H1 (cell line): ENCODE measurements around the gene TCF4. TPM values are rescaled to one million over a fixed set of nuclear protein-coding genes. Genes with fewer than 3 reads are reported as not detected.

Experiments used
- CTCF ChIA-PET: fragments of 300-600 bp; sonication (Branson Sonifier 250); formaldehyde crosslinking; loops from one replicate; lab custom pipeline; 2021; ENCODE audit not compliant: partially characterized antibody; lab: Charles Lee
- POLR2A ChIA-PET: fragments of 300-600 bp; sonication (Branson Sonifier 250); formaldehyde crosslinking; loops from one replicate; lab custom pipeline; 2021; ENCODE audit warnings: inconsistent platforms; ENCODE audit not compliant: partially characterized antibody; lab: Charles Lee
- DNase-seq, 2 experiments: peaks; one replicate each; pipeline versions ENCODE4 v3.0.0 to v3.0.0-alpha.2; 2010 to 2022; ENCODE audit warnings: low spot score in 2 of 2, low read depth in 1 of 2, mixed read lengths in 1 of 2
- FAIRE-seq: peaks from 2 replicates; lab custom pipeline; 2011; peaks lifted over from hg19 to GRCh38; lab: Jason Lieb, UNC
- H2AFZ ChIP-seq: 2 replicates; pipeline ENCODE4 v1.8.1; 2012; ENCODE audit warnings: low read length, inconsistent platforms
- H2AK5ac ChIP-seq: 2 replicates; pipeline ENCODE4 v1.6.1; 2013; ENCODE audit warnings: low read depth, low read length
- H2BK120ac ChIP-seq: replicated peaks from 2 replicates; pipeline ENCODE3; 2013; ENCODE audit warnings: low read depth, low read length, inconsistent platforms
- H2BK12ac ChIP-seq: 2 replicates; pipeline ENCODE4 v1.6.1; 2013; ENCODE audit warnings: low read depth, low read length
- H2BK15ac ChIP-seq: 2 replicates; pipeline ENCODE4 v1.6.1; 2013; ENCODE audit warnings: low read length
- H2BK20ac ChIP-seq: 2 replicates; pipeline ENCODE4 v1.6.1; 2013; ENCODE audit warnings: low read length
- H2BK5ac ChIP-seq: 2 replicates; pipeline ENCODE4 v1.6.1; 2013; ENCODE audit warnings: low read depth, low read length
- H3K14ac ChIP-seq: 2 replicates; pipeline ENCODE4 v1.6.1; 2013; ENCODE audit warnings: inconsistent platforms; ENCODE audit not compliant: insufficient read length
- H3K18ac ChIP-seq: 2 replicates; pipeline ENCODE4 v1.6.1; 2013; ENCODE audit warnings: low read length; ENCODE audit errors: extremely low read depth
- H3K23ac ChIP-seq: 2 replicates; pipeline ENCODE4 v1.6.1; 2013; ENCODE audit warnings: inconsistent platforms; ENCODE audit not compliant: insufficient read length
- H3K23me2 ChIP-seq: 2 replicates; pipeline ENCODE4 v1.6.1; 2013; ENCODE audit warnings: low read depth, low read length
- H3K27ac ChIP-seq: 2 replicates; pipeline ENCODE4 v1.6.1; 2011; ENCODE audit warnings: low read depth, low read length, inconsistent platforms
- H3K27me3 ChIP-seq, 4 experiments: replicated peaks in 1 of 4; 1 replicate in 1 of 4; 2 replicates in 3 of 4; pipeline versions ENCODE4 v1.6.1 to v1.8.1; 2011 to 2013; ENCODE audit warnings: low read length in 3 of 4, mild to moderate bottlenecking in 3 of 4, inconsistent platforms in 2 of 4, mixed read lengths in 2 of 4, moderate library complexity in 1 of 4; ENCODE audit not compliant: control insufficient read depth in 3 of 4, insufficient read depth in 3 of 4; ENCODE audit errors: extremely low read depth in 1 of 4
- H3K36me3 ChIP-seq, 4 experiments: 2 replicates each; pipeline versions ENCODE4 v1.6.1 to v1.8.1; 2011 to 2013; ENCODE audit warnings: mild to moderate bottlenecking in 4 of 4, low read length in 3 of 4, moderate library complexity in 2 of 4, control low read depth in 1 of 4, inconsistent platforms in 1 of 4; ENCODE audit not compliant: insufficient read depth in 4 of 4, control insufficient read depth in 2 of 4
- H3K4ac ChIP-seq: replicated peaks from 2 replicates; pipeline ENCODE3; 2013; ENCODE audit warnings: low read length, low read depth, mixed read lengths, inconsistent platforms; ENCODE audit not compliant: insufficient read length
- H3K4me1 ChIP-seq, 4 experiments: replicated peaks in 1 of 4; 1 replicate in 1 of 4; 2 replicates in 3 of 4; pipeline versions ENCODE4 v1.6.1 to v1.8.1; 2011 to 2013; ENCODE audit warnings: low read length in 3 of 4, inconsistent platforms in 2 of 4, mixed read lengths in 1 of 4; ENCODE audit not compliant: insufficient read depth in 4 of 4, control insufficient read depth in 3 of 4
- H3K4me2 ChIP-seq, 2 experiments: 2 replicates each; pipeline versions ENCODE4 v1.6.1 to v1.8.1; 2011 to 2013; ENCODE audit warnings: low read depth in 2 of 2, low read length in 2 of 2, control low read depth in 1 of 2, inconsistent platforms in 1 of 2, mild to moderate bottlenecking in 1 of 2; ENCODE audit not compliant: insufficient read depth in 1 of 2
- H3K4me3 ChIP-seq, 4 experiments: fragments of 200-600, 300-600 bp in 1 of 4; sonication (generic), shearing (Covaris generic), sonication (Bioruptor Twin) in 1 of 4; 2 replicates each; pipeline versions ENCODE4 v1.5.1 to v1.8.1; 2011 to 2016; ENCODE audit warnings: low read length in 4 of 4, low read depth in 3 of 4, control low read depth in 2 of 4, inconsistent platforms in 2 of 4, mild to moderate bottlenecking in 2 of 4, mixed read lengths in 1 of 4, moderate library complexity in 1 of 4; ENCODE audit not compliant: insufficient read depth in 2 of 4; ENCODE audit errors: extremely low read depth in 1 of 4
- H3K56ac ChIP-seq: replicated peaks from 2 replicates; pipeline ENCODE3; 2013; ENCODE audit warnings: low read depth, mild to moderate bottlenecking, mixed read lengths, low read length, inconsistent platforms; ENCODE audit not compliant: insufficient read length
- H3K79me1 ChIP-seq: 2 replicates; pipeline ENCODE4 v1.6.1; 2013; ENCODE audit warnings: low read depth, low read length, control low read depth
- H3K79me2 ChIP-seq, 2 experiments: 2 replicates each; pipeline versions ENCODE4 v1.6.1 to v1.8.1; 2012 to 2013; ENCODE audit warnings: low read length in 2 of 2, mild to moderate bottlenecking in 2 of 2, inconsistent platforms in 1 of 2; ENCODE audit not compliant: insufficient read depth in 2 of 2, control insufficient read depth in 1 of 2
- H3K9ac ChIP-seq, 4 experiments: replicated peaks in 1 of 4; 1 replicate in 1 of 4; 2 replicates in 3 of 4; pipeline versions ENCODE4 v1.6.1 to v1.8.1; 2011 to 2013; ENCODE audit warnings: low read depth in 3 of 4, low read length in 3 of 4, control low read depth in 2 of 4, mild to moderate bottlenecking in 2 of 4, moderate library complexity in 2 of 4, inconsistent platforms in 1 of 4; ENCODE audit errors: extremely low read depth in 1 of 4
- H3K9me3 ChIP-seq, 2 experiments: 2 replicates each; pipeline versions ENCODE4 v1.6.1 to v1.8.1; 2012 to 2013; ENCODE audit warnings: mild to moderate bottlenecking in 2 of 2, moderate library complexity in 2 of 2, control low read depth in 1 of 2, inconsistent platforms in 1 of 2, low read depth in 1 of 2, low read length in 1 of 2, mixed read lengths in 1 of 2; ENCODE audit not compliant: insufficient read depth in 2 of 2
- H4K20me1 ChIP-seq, 2 experiments: replicated peaks in 1 of 2; 2 replicates each; pipeline versions ENCODE3 to v1.8.1; 2011 to 2013; ENCODE audit warnings: inconsistent platforms in 2 of 2, low read length in 2 of 2, mild to moderate bottlenecking in 1 of 2; ENCODE audit not compliant: insufficient read depth in 2 of 2, control insufficient read depth in 1 of 2
- H4K5ac ChIP-seq: 2 replicates; pipeline ENCODE4 v1.6.1; 2013; ENCODE audit warnings: low read length, low read depth, mixed read lengths, inconsistent platforms; ENCODE audit not compliant: insufficient read length
- H4K8ac ChIP-seq: 2 replicates; pipeline ENCODE4 v1.8.0; 2013; ENCODE audit warnings: mild to moderate bottlenecking, moderate library complexity, low read length, inconsistent platforms; ENCODE audit not compliant: insufficient read depth; ENCODE audit errors: extremely low read depth
- H4K91ac ChIP-seq: replicated peaks from 2 replicates; pipeline ENCODE3; 2013; ENCODE audit warnings: low read length, mixed read lengths, inconsistent platforms; ENCODE audit not compliant: insufficient read length
- FOSL1 ChIP-seq: IDR thresholded peaks from 2 replicates; pipeline ENCODE4 v1.6.1; 2011; ENCODE audit warnings: mild to moderate bottlenecking, low read depth, low read length, moderate library complexity; ENCODE audit not compliant: insufficient read depth
- RAD21 ChIP-seq, 2 experiments: IDR thresholded peaks in 1 of 2; conservative IDR thresholded peaks in 1 of 2; 2 replicates each; pipeline ENCODE4 v1.6.1; 2011; ENCODE audit warnings: low read depth in 2 of 2, low read length in 2 of 2, improper control_type of control experiment in 1 of 2, inconsistent platforms in 1 of 2, mild to moderate bottlenecking in 1 of 2, moderate library complexity in 1 of 2
- WGBS, 2 experiments: shearing (Covaris generic) in 1 of 2; methylation state at CpG; one replicate each; pipeline versions ENCODE4 v1.1.6 to v1.1.7; 2013 to 2015; ENCODE audit warnings: low lambda C conversion rate in 2 of 2, mixed read lengths in 2 of 2, inconsistent platforms in 1 of 2, low coverage in 1 of 2, missing lambda C conversion rate in 1 of 2; ENCODE audit not compliant: insufficient replicate concordance in 2 of 2, insufficient coverage in 1 of 2, insufficient read length in 1 of 2; ENCODE audit errors: extremely low coverage in 1 of 2, missing lambda C conversion rate in 1 of 2; 5-methylcytosine and 5-hydroxymethylcytosine counted together
- polyA plus RNA-seq, 7 experiments: library from polyadenylated mRNA; depleted of rRNA in 3 of 7; stranded (reverse) in 5 of 7; unstranded in 2 of 7; fragments of >200 nt in 5 of 7; fragments of 200-250 nt in 2 of 7; gene quantifications; 1 replicate in 5 of 7; 2 replicates in 1 of 7; 4 replicates in 1 of 7; pipeline versions ENCODE4 v1.2.1 to v1.2.3, GENCODE V29; 2011 to 2013; ENCODE audit warnings: missing spikeins in 2 of 7, mixed read lengths in 2 of 7
- total RNA-seq: library from RNA; stranded (reverse); fragmentation: NEBNext Ultra II Directional; extraction: Animal tissue kit (Norgen Biotek cat#: 25700); gene quantifications from 2 replicates; pipeline ENCODE4 v1.2.1, GENCODE V29; 2021

Gene TCF4
- total and polyA plus RNA-seq, 2 of the 8 experiments (the other 6 are each of a cell fraction or from before 2014, with no cell fraction given) = 59.3 to 118 TPM

DNA sequence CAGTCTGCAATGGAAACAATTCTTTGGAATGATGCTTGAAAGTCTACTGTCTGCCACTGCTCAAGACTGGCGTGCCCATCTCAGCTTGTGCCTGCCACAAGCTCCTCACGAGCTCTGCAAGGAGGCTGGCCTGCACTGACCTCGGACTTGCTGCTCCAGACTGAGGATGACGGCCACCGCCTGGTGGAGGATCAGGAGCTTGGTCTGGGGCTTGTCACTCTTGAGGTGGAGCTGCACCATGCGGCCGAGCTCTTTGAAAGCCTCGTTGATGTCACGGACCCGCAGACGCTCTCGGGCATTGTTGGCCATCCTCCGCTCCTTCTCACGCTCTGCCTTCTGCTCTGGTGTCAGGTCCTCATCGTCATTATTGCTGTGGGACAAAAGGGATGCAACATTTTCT lies 359.3 kb downstream of the TCF4 start:
- Histone ChIP-seq H2BK12ac (no peak overlapping the region), H3K14ac (no peak overlapping the region), H4K8ac (no peak overlapping the region), H3K23ac (no peak overlapping the region), H3K56ac (no peak overlapping the region), H2AK5ac (no peak overlapping the region), H4K91ac (no peak overlapping the region), H3K9ac (no peak overlapping the region), H3K4ac (no peak overlapping the region), H3K18ac (no peak overlapping the region), H2BK5ac (no peak overlapping the region), H2BK20ac (no peak overlapping the region), H2AFZ (no peak overlapping the region), H3K79me1 (no peaks in the 10 kb centered on the region), H2BK120ac (no peak overlapping the region), H3K79me2 (no peaks in the 10 kb centered on the region), H3K27ac (no peak overlapping the region), H3K36me3 (peaks cover 5 to 64% (median 31%) of the 10 kb centered on the region in 4 experiments; a peak in 7 of 8 replicates), H4K20me1 (no peaks in the 10 kb centered on the region), H3K4me2 (no peak overlapping the region), H3K27me3 (no peaks in the 10 kb centered on the region), H3K9me3 (no peaks in the 10 kb centered on the region), H4K5ac (peak overlapping the region; percentile 13), H3K4me3 (no peak overlapping the region), H2BK15ac (no peak overlapping the region), H3K4me1 (peaks cover 0 to 3% (median 1%) of the 10 kb centered on the region in 4 experiments; a peak in 1 of 7 replicates), H3K23me2 (no peaks in the 10 kb centered on the region)
- POLR2A ChIA-PET = interaction anchor here (0.7 to 1.4 kb wide), 2 partner anchors 12 to 321 kb away, joined by 4 read pairs; no protein-coding TSS in a partner anchor
- DNase-seq (no peak), FAIRE-seq (no peak)
- CTCF ChIA-PET = interaction anchor here (0.7 to 1.5 kb wide), 7 partner anchors 9 to 72 kb away, joined by 3 to 5 read pairs (median 3); no protein-coding TSS in a partner anchor
- no peak for TF ChIP-seq FOSL1
- peak in 1 of 2 experiments; percentile 25; a peak in 1 of 4 replicates for TF ChIP-seq RAD21 (IDR thresholded peaks at IDR 0.05 in 1 of 2, conservative IDR thresholded peaks at IDR 0.05 in 1 of 2; ENCODE audit: low read depth in 2 of 2, low read length in 2 of 2)
- 96% methylated on average over 15 of the region's 15 CpGs; no CpG with 5 or more reads in 1 of the 2 experiments for WGBS, 2 experiments
